ENCODE results near the gene KRTAP4-7. TPM values are rescaled to one million over a fixed set of nuclear protein-coding genes. Genes with fewer than 3 reads are reported as not detected.
"Not testable (repeated sequence)": the region's sequence is repeated elsewhere in the genome, so short reads cannot be mapped to it uniquely, and the experiment has no call there.

The KRTAP4-7 gene
- total and polyA plus RNA-seq, 3 experiments from 2014 or later = not detected

DNA sequence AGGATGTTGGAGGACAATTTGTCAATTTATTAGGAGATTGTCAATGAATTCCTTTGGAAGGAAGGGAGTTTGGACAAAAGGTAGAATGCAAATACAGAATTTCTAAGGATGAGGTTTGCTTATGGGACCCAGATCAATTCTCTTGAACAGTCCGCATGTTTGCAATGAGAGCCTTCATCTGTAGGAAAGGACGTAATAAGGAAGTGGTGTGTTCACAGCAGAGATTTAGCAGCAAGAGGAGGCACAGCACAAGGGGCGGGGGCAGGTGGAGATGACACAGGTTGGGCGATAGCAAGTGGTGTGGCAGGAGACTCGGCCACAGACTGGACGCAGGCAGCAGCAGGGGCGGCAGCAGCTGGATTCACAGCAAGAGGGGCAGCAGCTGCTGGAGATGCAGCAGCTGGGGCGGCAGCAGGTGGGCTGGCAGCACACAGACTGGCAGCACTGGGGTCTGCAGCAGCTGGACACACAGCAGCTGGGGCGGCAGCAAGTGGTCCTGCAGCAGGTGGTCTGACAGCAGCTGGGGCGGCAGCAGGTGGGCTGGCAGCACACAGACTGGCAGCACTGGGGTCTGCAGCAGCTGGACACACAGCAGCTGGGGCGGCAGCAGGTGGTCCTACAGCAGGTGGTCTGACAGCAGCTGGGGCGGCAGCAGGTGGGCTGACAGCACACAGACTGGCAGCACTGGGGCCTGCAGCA is 39.5 kb downstream of the KRTAP4-7 start:
- POLR2A ChIA-PET; H3K27ac ChIP-seq (ENCODE audit: low read depth, low read length); H3K36me3 ChIP-seq (ENCODE audit: insufficient read depth, low read length); H3K9me3 Mint-ChIP-seq; H3K36me3 Mint-ChIP-seq; CTCF ChIA-PET; H3K4me3 ChIP-seq (ENCODE audit: low read length); H3K27me3 ChIP-seq (ENCODE audit: insufficient read depth, low read length, poor library complexity, severe bottlenecking); H3K9me3 ChIP-seq (ENCODE audit: low read length): not testable (repeated sequence)
- H3K4me1 ChIP-seq (ENCODE audit: insufficient read depth, low read length) = peaks cover 51% of the 10 kb centered on the region
- Mint-ChIP-seq H3K27me3 (peaks cover 3 to 33% of the 10 kb centered on the region in 2 donors), H3K4me3 (peak overlapping the region in 6 of 7 donors; percentile 3 to 80 (median 50)), H3K4me1 (peaks cover 44 to 59% (median 51%) of the 10 kb centered on the region in 3 donors), H3K27ac (peak overlapping the region in 5 of 8 donors; percentile 0 to 62 (median 26))
- peak in 1 of 5 donors; percentile 30 for DNase-seq

DNA sequence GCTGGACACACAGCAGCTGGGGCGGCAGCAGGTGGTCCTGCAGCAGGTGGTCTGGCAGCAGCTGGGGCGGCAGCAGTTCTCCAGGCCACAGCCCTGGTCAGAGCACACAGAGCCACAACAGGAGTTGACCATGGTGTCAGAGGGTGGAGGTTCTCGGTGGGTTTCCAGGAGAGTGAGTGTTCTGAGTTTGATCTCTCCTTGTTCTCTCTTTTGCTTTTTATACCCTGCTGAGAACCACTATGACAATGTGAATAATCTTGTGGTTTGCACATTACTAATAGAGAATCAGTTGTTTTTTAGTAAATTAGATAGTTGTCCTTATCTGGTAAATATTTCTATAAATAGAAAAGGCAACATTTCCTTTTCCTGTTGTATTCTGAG is 40.0 kb downstream of the KRTAP4-7 start, which contains the start of gene KRTAP4-12:
KRTAP4-12 (minus strand) TSS at position 192 of the 381 bp plus-strand sequence; CDS start at position 132, 60 bp downstream.
- CTCF ChIA-PET; POLR2A ChIA-PET; H3K27me3 ChIP-seq (ENCODE audit: insufficient read depth, low read length, poor library complexity, severe bottlenecking); H3K9me3 Mint-ChIP-seq; DNase-seq; H3K36me3 ChIP-seq (ENCODE audit: insufficient read depth, low read length); H3K4me3 ChIP-seq (ENCODE audit: low read length); H3K27ac ChIP-seq (ENCODE audit: low read depth, low read length); H3K9me3 ChIP-seq (ENCODE audit: low read length); H3K36me3 Mint-ChIP-seq: not testable (repeated sequence)
- peaks cover 3 to 30% of the 10 kb centered on the region in 2 donors for H3K27me3 Mint-ChIP-seq
- H3K4me1 ChIP-seq (ENCODE audit: insufficient read depth, low read length) = peaks cover 51% of the 10 kb centered on the region
- H3K4me1 Mint-ChIP-seq = peaks cover 44 to 59% (median 51%) of the 10 kb centered on the region in 3 donors
- peak within 1 kb of the TSS; percentile 3 to 80 (median 53) for H3K4me3 Mint-ChIP-seq
- H3K27ac Mint-ChIP-seq = peak within 1 kb of the TSS in 6 of 8 donors; percentile 0 to 62 (median 22)

DNA sequence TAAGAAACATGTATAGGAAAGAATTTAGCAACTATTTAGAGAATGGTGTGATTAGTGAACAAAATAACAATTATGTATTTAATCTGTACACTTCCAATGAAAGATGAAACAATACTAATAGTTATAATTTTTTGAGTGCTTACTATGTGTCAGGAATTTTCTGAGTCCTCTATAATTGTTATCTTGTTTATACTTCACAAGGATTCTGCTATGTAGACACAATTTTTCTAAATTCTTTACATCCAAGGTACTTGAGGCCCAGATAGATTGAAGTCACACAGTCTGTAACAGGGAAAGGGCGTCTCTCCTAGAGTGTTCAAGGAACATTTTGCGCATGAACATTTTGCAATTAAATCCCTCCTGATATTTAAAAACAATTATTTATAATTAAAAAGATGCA is 41.1 kb downstream of the KRTAP4-7 start:
- no peak for DNase-seq
- CTCF ChIA-PET = no interaction called here
- H3K4me3 Mint-ChIP-seq = peak overlapping the region in 2 of 7 donors; percentile 29 to 66
- H3K36me3 ChIP-seq (ENCODE audit: insufficient read depth, low read length) = no peaks in the 10 kb centered on the region
- POLR2A ChIA-PET = no interaction called here
- H3K4me1 ChIP-seq (ENCODE audit: insufficient read depth, low read length) = peaks cover 46% of the 10 kb centered on the region
- no peaks in the 10 kb centered on the region for H3K9me3 ChIP-seq (ENCODE audit: low read length)
- no peaks in the 10 kb centered on the region for H3K36me3 Mint-ChIP-seq
- peak overlapping the region in 1 of 8 donors; percentile 96 for H3K27ac Mint-ChIP-seq
- peaks cover 40 to 60% (median 48%) of the 10 kb centered on the region in 3 donors for H3K4me1 Mint-ChIP-seq
- H3K27me3 Mint-ChIP-seq = peaks cover 3 to 30% of the 10 kb centered on the region in 2 donors
- peaks cover 0 to 3% (median 0%) of the 10 kb centered on the region in 5 donors for H3K9me3 Mint-ChIP-seq
- H3K4me3 ChIP-seq (ENCODE audit: low read length) = no peak overlapping the region
- no peak overlapping the region for H3K27ac ChIP-seq (ENCODE audit: low read depth, low read length)
- H3K27me3 ChIP-seq (ENCODE audit: insufficient read depth, low read length, poor library complexity, severe bottlenecking) = no peaks in the 10 kb centered on the region

DNA sequence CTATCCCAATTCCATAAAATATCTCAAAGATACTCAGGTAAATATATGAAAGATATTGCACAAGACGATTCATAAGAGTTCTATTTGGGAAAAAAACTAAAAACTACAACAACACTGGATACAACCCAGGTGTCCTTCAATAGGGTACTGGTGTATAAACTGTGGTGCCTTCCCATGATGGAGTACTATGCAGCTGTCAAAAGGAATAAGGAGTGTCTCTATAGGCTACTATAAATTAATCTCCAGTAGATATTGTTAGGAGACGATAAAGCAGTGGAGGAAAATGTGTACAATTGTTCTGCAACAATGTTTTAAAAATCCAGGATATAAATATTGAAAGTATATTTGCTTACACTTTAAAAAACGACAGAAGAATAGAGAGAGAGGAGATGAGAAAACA is 42.5 kb downstream of the KRTAP4-7 start:
- DNase-seq = no peak
- Histone ChIP-seq H3K27me3 (ENCODE audit: insufficient read depth, low read length, poor library complexity, severe bottlenecking) (no peaks in the 10 kb centered on the region), H3K9me3 (ENCODE audit: low read length) (no peaks in the 10 kb centered on the region), H3K36me3 (ENCODE audit: insufficient read depth, low read length) (no peaks in the 10 kb centered on the region), H3K27ac (ENCODE audit: low read depth, low read length) (no peak overlapping the region), H3K4me1 (ENCODE audit: insufficient read depth, low read length) (peaks cover 38% of the 10 kb centered on the region), H3K4me3 (ENCODE audit: low read length) (no peak overlapping the region)
- Mint-ChIP-seq H3K4me1 (peaks cover 38 to 60% (median 44%) of the 10 kb centered on the region in 3 donors), H3K4me3 (peak overlapping the region in 2 of 7 donors; percentile 69 to 73), H3K27ac (peak overlapping the region in 1 of 8 donors; percentile 96), H3K27me3 (peaks cover 3 to 21% of the 10 kb centered on the region in 2 donors), H3K36me3 (no peaks in the 10 kb centered on the region), H3K9me3 (peaks cover 0 to 3% (median 0%) of the 10 kb centered on the region in 5 donors)
- POLR2A ChIA-PET = interaction anchor here (0.7 kb wide), 2 partner anchors 87 to 182 kb away, joined by 5 read pairs; no protein-coding TSS in a partner anchor
- CTCF ChIA-PET = interaction anchor here (0.7 to 1.8 kb wide), 2 partner anchors 196 to 357 kb away, joined by 3 to 4 read pairs; no protein-coding TSS in a partner anchor

DNA sequence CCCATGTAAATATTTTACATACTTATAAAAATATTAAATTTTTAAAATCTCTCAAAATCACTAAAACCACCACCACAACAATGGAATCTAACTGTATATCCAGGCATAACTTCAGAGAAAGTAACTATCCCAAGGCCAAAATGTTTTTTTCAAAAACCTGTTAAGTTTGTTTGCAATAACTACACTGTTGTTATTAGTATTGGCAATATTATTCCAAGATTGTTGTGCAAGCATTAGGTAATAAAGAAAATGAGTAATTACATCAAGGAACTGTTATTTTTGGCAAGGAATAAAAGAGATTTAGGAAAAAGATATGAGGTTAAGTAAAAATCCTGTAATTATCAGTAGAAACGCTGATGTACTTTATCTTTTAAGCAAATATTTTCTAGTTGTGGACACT is 43.4 kb downstream of the KRTAP4-7 start:
- ChIA-PET CTCF (interaction anchor here (1.8 kb wide), 1 partner anchor 195 kb away, joined by 4 read pairs; no protein-coding TSS in a partner anchor), POLR2A (no interaction called here)
- DNase-seq = no peak
- Histone ChIP-seq H3K9me3 (ENCODE audit: low read length) (no peaks in the 10 kb centered on the region), H3K27ac (ENCODE audit: low read depth, low read length) (no peak overlapping the region), H3K36me3 (ENCODE audit: insufficient read depth, low read length) (no peaks in the 10 kb centered on the region), H3K4me3 (ENCODE audit: low read length) (no peak overlapping the region), H3K27me3 (ENCODE audit: insufficient read depth, low read length, poor library complexity, severe bottlenecking) (no peaks in the 10 kb centered on the region), H3K4me1 (ENCODE audit: insufficient read depth, low read length) (peaks cover 38% of the 10 kb centered on the region)
- peaks cover 0 to 3% (median 0%) of the 10 kb centered on the region in 5 donors for H3K9me3 Mint-ChIP-seq
- H3K27me3 Mint-ChIP-seq = peaks cover 3 to 16% of the 10 kb centered on the region in 2 donors
- no peak overlapping the region for H3K27ac Mint-ChIP-seq
- H3K36me3 Mint-ChIP-seq = no peaks in the 10 kb centered on the region
- H3K4me3 Mint-ChIP-seq = no peak overlapping the region
- H3K4me1 Mint-ChIP-seq = peaks cover 38 to 68% (median 44%) of the 10 kb centered on the region in 3 donors

DNA sequence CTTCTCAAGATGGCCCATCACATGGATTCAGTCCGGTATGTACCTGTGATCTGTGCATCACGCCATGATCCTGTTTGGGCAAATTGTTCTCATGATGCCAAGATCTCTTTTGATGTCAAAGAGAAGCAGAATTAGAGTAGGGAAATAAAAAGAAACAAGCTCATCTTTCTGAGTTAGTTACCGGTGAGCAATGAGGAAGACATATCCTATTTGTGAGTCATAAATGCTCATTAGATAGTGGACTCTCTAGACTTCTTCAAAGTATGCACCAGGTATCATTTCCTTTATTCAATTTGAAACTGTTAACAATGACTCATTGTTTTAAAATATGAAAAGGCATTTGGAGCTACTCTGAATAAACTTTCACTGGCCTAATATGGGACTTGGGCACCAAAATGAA is 48.0 kb downstream of the KRTAP4-7 start:
- H3K27ac Mint-ChIP-seq = peak overlapping the region in 2 of 8 donors; percentile 18 to 82
- H3K4me1 Mint-ChIP-seq = peaks cover 8 to 48% (median 15%) of the 10 kb centered on the region in 3 donors
- H3K27ac ChIP-seq (ENCODE audit: low read depth, low read length) = no peak overlapping the region
- no peaks in the 10 kb centered on the region for H3K9me3 ChIP-seq (ENCODE audit: low read length)
- H3K9me3 Mint-ChIP-seq = peaks cover 0 to 2% (median 0%) of the 10 kb centered on the region in 5 donors
- no peaks in the 10 kb centered on the region for H3K36me3 Mint-ChIP-seq
- POLR2A ChIA-PET = no interaction called here
- no peak overlapping the region for H3K4me3 Mint-ChIP-seq
- peaks cover 15% of the 10 kb centered on the region for H3K4me1 ChIP-seq (ENCODE audit: insufficient read depth, low read length)
- peaks cover 0 to 3% of the 10 kb centered on the region in 2 donors for H3K27me3 Mint-ChIP-seq
- H3K27me3 ChIP-seq (ENCODE audit: insufficient read depth, low read length, poor library complexity, severe bottlenecking) = no peaks in the 10 kb centered on the region
- no peak overlapping the region for H3K4me3 ChIP-seq (ENCODE audit: low read length)
- CTCF ChIA-PET = interaction anchor here (1.3 kb wide), 1 partner anchor 417 kb away, joined by 3 read pairs; no protein-coding TSS in a partner anchor
- no peaks in the 10 kb centered on the region for H3K36me3 ChIP-seq (ENCODE audit: insufficient read depth, low read length)
- DNase-seq = no peak

DNA sequence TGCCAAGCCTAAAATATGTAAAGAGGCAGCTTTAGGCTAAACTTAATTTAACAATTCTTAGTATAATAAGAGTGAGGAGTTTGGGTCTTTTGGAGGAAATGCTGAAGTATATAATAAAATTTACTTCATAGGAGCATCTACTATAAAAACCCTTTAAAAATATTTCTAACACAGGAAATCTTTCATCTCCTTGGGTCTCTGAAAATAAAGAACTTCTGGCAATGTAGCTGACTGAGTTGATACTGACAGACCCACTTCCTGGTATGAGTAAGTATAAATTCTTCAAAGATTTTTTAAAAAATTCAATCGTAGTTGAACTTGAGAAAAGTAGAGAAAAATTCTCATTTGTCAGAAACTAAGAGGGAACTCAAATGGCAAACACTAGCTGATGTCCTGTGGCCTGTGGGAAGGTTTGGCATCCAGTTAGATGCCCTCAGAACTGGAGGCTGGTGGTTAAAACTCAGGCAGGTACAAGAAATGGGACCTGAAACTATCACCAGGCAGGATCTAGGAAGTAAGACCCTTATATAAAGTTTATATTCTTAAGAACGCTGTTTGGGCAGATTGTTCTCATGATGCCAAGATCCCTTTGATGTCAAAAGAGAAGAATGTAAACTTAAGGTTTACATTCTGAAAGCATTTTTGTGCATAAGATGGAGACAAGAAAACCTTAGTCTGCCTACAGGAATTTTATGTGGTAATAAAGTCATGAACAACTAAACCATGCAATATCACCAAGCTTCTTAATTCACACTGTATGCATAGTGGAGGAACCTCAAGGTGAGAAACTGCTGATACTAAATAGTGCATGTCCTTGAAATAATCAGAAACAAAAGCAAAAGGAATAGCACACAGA is 50.2 kb downstream of the KRTAP4-7 start:
- CTCF ChIA-PET = no interaction called here
- peak in 2 of 5 donors; percentile 25 to 27 for DNase-seq
- Histone ChIP-seq H3K4me1 (ENCODE audit: insufficient read depth, low read length) (peaks cover 15% of the 10 kb centered on the region), H3K4me3 (ENCODE audit: low read length) (no peak overlapping the region), H3K36me3 (ENCODE audit: insufficient read depth, low read length) (no peaks in the 10 kb centered on the region), H3K27ac (ENCODE audit: low read depth, low read length) (no peak overlapping the region), H3K27me3 (ENCODE audit: insufficient read depth, low read length, poor library complexity, severe bottlenecking) (no peaks in the 10 kb centered on the region), H3K9me3 (ENCODE audit: low read length) (no peaks in the 10 kb centered on the region)
- peaks cover 0 to 4% (median 2%) of the 10 kb centered on the region in 5 donors for H3K9me3 Mint-ChIP-seq
- H3K27ac Mint-ChIP-seq = peak overlapping the region in 5 of 8 donors; percentile 18 to 89 (median 88)
- peaks cover 9 to 12% of the 10 kb centered on the region in 2 donors for H3K27me3 Mint-ChIP-seq
- peak overlapping the region in 3 of 7 donors; percentile 57 to 79 (median 67) for H3K4me3 Mint-ChIP-seq
- peaks cover 8 to 41% (median 15%) of the 10 kb centered on the region in 3 donors for H3K4me1 Mint-ChIP-seq
- POLR2A ChIA-PET = no interaction called here
- H3K36me3 Mint-ChIP-seq = no peaks in the 10 kb centered on the region
